C4-2B (cell line): Measurements from ENCODE around the gene ABT1.

Source experiments
- ZFX ChIP-seq: fragments of 450-650 bp; IDR thresholded peaks from 2 replicates; pipeline ENCODE4 v1.6.1; 2017
- TF ChIP-seq, protein P1 (sequence below): fragments of 450-650 bp; conservative IDR thresholded peaks from 2 replicates; pipeline ENCODE4 v1.5.1; 2017; ENCODE audit warnings: mild to moderate bottlenecking

DNA sequence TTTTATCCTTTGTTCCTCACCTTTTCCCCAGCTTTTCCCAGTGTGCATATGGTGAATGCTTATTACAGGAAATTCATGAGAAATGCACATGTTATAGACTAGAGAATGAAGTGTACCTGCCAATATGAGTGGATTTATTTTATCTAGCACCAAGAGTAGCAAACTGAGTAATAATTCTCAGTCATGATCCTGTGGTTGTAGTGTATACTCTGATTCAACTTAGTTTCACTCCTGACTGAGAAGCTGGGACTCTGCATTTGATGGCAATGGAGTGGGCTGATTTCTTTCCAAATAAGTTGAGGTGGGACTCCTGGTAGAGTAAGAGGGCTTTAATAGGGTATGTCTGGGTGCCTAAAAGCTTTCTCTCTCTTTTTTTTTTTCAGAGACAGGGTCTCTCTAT lies 4.0 kb downstream of the ABT1 start:
- TF ChIP-seq, protein P1, sequence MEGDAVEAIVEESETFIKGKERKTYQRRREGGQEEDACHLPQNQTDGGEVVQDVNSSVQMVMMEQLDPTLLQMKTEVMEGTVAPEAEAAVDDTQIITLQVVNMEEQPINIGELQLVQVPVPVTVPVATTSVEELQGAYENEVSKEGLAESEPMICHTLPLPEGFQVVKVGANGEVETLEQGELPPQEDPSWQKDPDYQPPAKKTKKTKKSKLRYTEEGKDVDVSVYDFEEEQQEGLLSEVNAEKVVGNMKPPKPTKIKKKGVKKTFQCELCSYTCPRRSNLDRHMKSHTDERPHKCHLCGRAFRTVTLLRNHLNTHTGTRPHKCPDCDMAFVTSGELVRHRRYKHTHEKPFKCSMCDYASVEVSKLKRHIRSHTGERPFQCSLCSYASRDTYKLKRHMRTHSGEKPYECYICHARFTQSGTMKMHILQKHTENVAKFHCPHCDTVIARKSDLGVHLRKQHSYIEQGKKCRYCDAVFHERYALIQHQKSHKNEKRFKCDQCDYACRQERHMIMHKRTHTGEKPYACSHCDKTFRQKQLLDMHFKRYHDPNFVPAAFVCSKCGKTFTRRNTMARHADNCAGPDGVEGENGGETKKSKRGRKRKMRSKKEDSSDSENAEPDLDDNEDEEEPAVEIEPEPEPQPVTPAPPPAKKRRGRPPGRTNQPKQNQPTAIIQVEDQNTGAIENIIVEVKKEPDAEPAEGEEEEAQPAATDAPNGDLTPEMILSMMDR: no peak
- no peak for TF ChIP-seq ZFX
